GM06990 (cell line): ENCODE measurements around the gene TPR.

Experiments
- DNase-seq: peaks from one replicate; pipeline ENCODE4 v3.0.0-alpha.2; 2011; ENCODE audit not compliant: insufficient read length; ENCODE audit errors: extremely low read depth
- H3K27me3 ChIP-seq: replicated peaks from 2 replicates; pipeline ENCODE4 v1.6.0; 2011; ENCODE audit warnings: low read length; ENCODE audit not compliant: control insufficient read depth, insufficient read depth
- H3K36me3 ChIP-seq: 2 replicates; pipeline ENCODE4 v1.5.1; 2011; ENCODE audit warnings: low read length; ENCODE audit not compliant: control insufficient read depth, insufficient read depth
- H3K4me3 ChIP-seq: replicated peaks from 2 replicates; pipeline ENCODE4 v1.5.1; 2011; ENCODE audit warnings: low read depth, mild to moderate bottlenecking, control low read depth, low read length
- CTCF ChIP-seq: IDR thresholded peaks from 2 replicates; pipeline ENCODE4 v1.5.1; 2011; ENCODE audit warnings: low read length, control low read depth, mild to moderate bottlenecking, inconsistent platforms; ENCODE audit not compliant: insufficient read depth, poor library complexity, severe bottlenecking

The TPR gene

GRCh38 chr1:186300056-186300455 is 75.0 kb downstream of the TPR start:
- Histone ChIP-seq H3K27me3 (no peaks in the 10 kb centered on the region), H3K36me3 (no peaks in the 10 kb centered on the region), H3K4me3 (no peak overlapping the region)
- no peak for TF ChIP-seq CTCF
- no peak for DNase-seq

- no peaks in the 10 kb centered on the region for H3K27me3 ChIP-seq
Measured at GRCh38 chr1:186299570-186299969, 75.5 kb downstream of the TPR start.

GRCh38 chr1:186298851-186299250 is 76.2 kb downstream of the TPR start:
- DNase-seq = no peak
- H3K27me3 ChIP-seq = no peaks in the 10 kb centered on the region
- TF ChIP-seq CTCF = no peak
- no peaks in the 10 kb centered on the region for H3K36me3 ChIP-seq
- no peak overlapping the region for H3K4me3 ChIP-seq

More at GRCh38 chr1:186299570-186299969, 75.5 kb downstream of the TPR start:
- TF ChIP-seq CTCF = no peak
- Histone ChIP-seq H3K4me3 (no peak overlapping the region), H3K36me3 (no peaks in the 10 kb centered on the region)
- DNase-seq = no peak

GRCh38 chr1:186297439-186298045 is 77.5 kb downstream of the TPR start:
- DNase-seq = no peak
- TF ChIP-seq CTCF = no peak
- Histone ChIP-seq H3K36me3 (no peaks in the 10 kb centered on the region), H3K4me3 (no peak overlapping the region), H3K27me3 (no peaks in the 10 kb centered on the region)

GRCh38 chr1:186295980-186296379 is 79.1 kb downstream of the TPR start, which contains the start of gene PRG4:
PRG4 (plus strand) TSS chr1:186296279.
- Histone ChIP-seq H3K27me3 (no peaks in the 10 kb centered on the region), H3K4me3 (no peak within 1 kb of the TSS), H3K36me3 (no peaks in the 10 kb centered on the region)
- TF ChIP-seq CTCF = no peak
- DNase-seq = no peak

- TF ChIP-seq CTCF = no peak
- H3K4me3 ChIP-seq = no peak overlapping the region
- H3K27me3 ChIP-seq = no peaks in the 10 kb centered on the region
- no peak for DNase-seq
- no peaks in the 10 kb centered on the region for H3K36me3 ChIP-seq
Measured at GRCh38 chr1:186292875-186293274, 82.2 kb downstream of the TPR start.
